OCI-LY3 (cell line): ENCODE data around the gene ZIC5.

Experiments
- CTCF ChIP-seq: fragments of 200-600, 300-600 bp; sonication (generic); IDR thresholded peaks from 2 replicates; pipeline ENCODE4 v1.5.1; 2014; ENCODE audit warnings: antibody characterized with exemption, low read length, low read depth
- EZH2phosphoT487 ChIP-seq: fragments of 200-600 bp; shearing (Covaris generic); IDR thresholded peaks from 2 replicates; pipeline ENCODE4 v1.6.1; 2018; ENCODE audit warnings: antibody characterized with exemption, mixed run types, low read depth

GRCh38 chr13:100014621-100015020 is 43.1 kb upstream of the ZIC5 start:
- no peak for TF ChIP-seq EZH2phosphoT487
- no peak for TF ChIP-seq CTCF
